NCI-H128 (cell line): ENCODE results near the gene STIMATE.

Experiments
- DNase-seq: peaks from one replicate; lab custom pipeline; 2025; ENCODE audit not compliant: unreplicated experiment; lab: John Stamatoyannopoulos, UW

The STIMATE gene

GRCh38 chr3:52824037-52824436 lies 73.3 kb downstream of the STIMATE start:
- DNase-seq = no peak

GRCh38 chr3:52822363-52822762 lies 75.0 kb downstream of the STIMATE start:
- DNase-seq = no peak

DNA sequence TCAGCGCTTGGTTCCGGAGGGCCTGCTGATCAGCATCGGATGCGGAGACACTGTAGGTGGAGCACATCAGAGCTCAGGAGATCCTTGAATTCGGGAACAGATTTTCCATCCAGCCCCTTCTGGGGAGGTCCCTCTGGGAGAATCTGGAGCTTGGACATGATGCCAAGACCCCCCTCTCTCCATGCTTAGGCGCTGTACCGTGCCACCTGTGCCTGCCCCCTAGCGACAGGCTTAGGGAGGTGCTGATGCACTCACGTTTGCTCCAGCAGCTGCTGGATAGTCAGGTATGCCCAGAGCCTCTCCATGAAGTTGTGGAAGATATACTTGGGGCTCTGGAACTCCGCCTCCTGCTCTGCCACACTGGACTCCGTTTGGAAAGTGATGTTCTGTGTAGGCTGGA lies 76.6 kb downstream of the STIMATE start:
- DNase-seq = no peak

DNA sequence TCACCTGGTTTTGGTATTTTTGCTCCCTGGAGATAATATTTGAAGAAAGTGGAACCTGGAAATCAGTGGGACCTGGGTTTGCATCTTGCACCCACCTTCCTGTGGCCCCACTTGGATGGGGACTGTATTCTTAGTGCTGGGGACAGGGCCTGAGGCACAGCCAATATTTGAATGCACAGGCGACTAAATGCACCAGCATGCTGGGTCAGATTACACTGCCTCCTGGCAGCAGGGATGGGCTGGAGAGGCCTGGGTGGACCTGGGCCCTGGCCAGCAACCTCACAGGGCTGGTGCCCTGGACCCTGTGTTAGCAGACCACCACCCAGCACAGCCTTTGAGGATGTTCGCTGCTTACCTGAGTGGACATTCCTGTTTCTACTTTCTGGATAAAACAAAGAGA lies 77.4 kb downstream of the STIMATE start:
- DNase-seq = no peak

GRCh38 chr3:52817860-52818259 lies 79.5 kb downstream of the STIMATE start:
- DNase-seq = no peak

DNA sequence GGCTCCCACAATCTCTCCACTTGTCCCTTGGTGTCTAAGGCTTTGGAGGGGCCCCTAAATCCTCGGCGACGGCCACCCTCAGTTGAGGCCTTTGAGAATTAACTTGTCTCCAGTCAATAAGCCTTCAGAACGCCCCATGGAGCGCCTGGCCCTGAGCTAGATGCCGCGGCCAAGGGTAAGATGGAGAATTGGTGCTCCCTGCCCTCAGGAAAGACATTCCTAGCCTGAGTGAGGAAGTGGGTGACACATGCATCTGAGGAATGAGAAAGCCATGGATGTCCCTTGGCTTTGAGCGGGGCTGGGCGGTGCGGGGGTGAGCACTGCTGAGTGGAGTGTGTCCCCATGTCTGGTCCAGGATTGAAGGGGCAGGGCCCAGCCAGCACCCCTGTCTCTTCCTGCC lies 80.1 kb downstream of the STIMATE start:
- DNase-seq = no peak

DNA sequence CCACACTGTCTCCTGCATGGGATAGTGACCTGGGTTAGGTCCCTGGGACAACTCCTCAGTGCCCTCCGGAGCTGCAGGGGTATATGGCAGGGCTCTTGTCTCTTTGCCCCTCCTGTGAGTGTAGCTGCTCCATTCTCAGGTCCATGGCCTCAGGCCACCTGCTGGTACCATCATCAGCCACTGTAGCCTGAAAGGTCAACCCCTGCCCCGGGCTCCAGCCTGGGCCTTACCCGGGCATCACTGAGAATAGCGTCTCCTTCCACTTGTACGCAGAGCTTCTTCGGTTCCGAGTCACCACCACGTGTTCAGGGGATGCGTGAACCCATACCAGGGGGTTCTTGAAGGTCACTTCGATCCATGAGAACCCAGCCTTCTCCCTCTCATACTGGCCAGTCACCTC lies 80.7 kb downstream of the STIMATE start:
- no peak for DNase-seq

- DNase-seq = no peak
Observed at GRCh38 chr3:52816199-52816598, 81.1 kb downstream of the STIMATE start.

- no peak for DNase-seq
Observed at GRCh38 chr3:52813810-52814209, 83.5 kb downstream of the STIMATE start.

DNA sequence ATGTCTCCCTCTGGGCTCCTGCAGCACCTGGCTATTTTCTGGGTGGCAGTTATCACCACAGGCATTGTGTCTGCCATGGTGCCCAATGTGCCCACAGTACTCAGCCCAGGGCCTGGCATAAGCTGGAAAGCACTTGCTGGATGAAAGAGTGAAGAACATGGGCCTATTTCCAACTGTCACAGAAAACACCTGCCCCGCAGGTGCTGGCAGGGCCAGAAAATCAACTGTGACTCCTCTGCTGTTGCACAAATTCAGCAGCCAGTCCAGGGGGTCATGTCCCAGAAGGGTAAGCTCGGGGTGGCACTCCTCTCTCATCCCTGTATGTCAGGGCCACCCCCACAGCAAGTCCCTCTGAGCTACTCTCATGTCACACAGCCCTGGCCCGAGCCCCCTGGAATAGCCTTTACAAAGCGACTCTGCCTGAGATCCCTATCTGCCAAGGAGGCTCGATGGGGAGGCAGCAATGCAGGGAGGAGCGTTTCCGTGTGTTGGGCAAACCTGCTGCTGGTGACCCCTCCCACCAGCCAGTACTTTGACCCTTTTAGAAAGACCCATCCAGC lies 85.8 kb downstream of the STIMATE start:
- DNase-seq = no peak

DNA sequence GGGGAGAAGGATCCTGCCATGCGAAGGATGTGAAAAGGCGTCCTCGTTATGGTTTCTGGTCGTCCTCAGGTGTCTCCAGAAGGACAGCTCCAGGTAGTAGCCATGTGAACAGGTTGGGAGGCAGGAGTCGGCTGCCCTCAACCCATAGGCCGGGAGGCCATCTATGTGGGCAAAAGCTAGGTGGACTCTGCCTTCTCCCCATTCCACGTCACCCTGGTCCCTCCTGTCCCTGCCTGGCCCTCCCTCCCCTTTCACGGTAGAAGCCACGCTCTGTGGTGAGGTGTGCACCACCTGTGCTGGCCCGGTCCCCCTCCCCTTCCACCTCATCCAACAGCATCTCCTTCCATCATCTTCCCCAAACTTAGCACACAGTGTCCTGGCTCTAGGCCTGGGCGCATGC lies 86.4 kb downstream of the STIMATE start:
- DNase-seq = no peak

- no peak for DNase-seq
Observed at GRCh38 chr3:52809662-52810377, 87.5 kb downstream of the STIMATE start.

- no peak for DNase-seq
Observed at GRCh38 chr3:52809149-52809548, 88.2 kb downstream of the STIMATE start.

- no peak for DNase-seq
Observed at GRCh38 chr3:52805270-52806039, 91.9 kb downstream of the STIMATE start.

DNA sequence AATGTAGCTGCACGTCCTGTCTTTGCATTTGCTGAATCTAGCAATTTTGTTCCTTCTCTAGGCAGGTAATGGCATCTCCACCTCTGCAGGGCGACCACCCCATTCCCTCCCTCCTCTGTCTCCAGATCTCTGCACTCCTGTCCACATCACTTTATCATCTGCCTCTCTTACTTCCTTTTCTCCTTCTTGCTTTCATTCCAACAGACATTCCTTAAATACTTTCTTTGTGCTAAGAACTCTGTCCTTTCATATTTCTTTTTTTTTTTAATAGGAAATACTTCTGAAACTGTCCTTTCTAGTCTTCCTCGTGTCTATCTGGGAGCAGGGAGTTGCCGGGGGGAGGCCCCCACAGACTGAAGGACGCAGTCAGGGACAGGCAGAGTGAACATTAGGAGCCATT lies 95.5 kb downstream of the STIMATE start:
- no peak for DNase-seq

GRCh38 chr3:52800079-52800478 lies 97.3 kb downstream of the STIMATE start:
- DNase-seq = no peak

- DNase-seq = no peak
Observed at GRCh38 chr3:52798978-52799476, 98.3 kb downstream of the STIMATE start.

DNA sequence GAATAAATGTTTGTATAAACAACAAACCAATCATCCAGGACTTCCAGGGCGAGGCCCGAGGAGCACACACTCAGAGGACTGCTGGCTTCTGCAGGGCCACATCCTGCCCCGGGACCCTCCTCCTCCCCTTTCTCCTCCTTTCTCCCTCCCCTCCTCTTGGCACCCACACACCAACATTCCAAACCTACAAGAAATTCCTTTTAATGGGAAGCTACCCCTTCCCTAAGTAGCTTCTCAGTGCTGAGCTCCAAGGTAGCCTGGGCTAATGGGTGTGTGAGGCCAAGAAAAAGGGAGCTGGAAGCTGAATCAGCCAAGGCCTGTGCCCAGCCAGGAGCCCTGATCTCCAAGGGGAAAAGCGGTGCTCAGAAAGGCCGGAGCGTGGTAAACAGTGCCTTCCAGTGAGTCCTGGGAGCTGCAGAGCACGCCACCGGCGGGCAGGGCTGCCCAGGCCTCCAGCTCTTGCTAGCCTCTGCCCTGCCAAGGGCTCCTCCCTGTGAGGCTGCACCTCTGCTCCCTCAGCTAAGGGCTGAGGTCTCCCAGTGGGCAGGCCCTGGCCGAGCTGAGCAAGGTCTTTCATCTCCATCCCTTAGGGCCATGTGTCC lies 98.9 kb downstream of the STIMATE start:
- DNase-seq = no peak

DNA sequence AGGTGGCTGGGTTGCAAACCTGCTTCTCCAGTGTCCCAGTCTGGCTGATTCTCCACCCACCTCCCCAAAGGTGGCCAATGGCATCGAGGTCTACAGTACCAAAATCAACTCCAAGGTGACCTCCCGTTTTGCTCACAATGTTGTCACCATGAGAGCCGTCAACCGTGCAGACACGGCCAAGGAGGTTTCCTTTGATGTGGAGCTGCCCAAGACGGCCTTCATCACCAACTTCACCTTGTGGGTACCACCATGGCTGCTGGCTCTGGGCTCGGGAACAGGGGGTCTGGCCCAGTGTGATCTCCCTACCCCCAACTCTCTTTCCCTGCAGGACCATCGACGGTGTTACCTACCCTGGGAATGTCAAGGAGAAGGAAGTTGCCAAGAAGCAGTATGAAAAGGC lies 100.9 kb downstream of the STIMATE start:
- no peak for DNase-seq

DNA sequence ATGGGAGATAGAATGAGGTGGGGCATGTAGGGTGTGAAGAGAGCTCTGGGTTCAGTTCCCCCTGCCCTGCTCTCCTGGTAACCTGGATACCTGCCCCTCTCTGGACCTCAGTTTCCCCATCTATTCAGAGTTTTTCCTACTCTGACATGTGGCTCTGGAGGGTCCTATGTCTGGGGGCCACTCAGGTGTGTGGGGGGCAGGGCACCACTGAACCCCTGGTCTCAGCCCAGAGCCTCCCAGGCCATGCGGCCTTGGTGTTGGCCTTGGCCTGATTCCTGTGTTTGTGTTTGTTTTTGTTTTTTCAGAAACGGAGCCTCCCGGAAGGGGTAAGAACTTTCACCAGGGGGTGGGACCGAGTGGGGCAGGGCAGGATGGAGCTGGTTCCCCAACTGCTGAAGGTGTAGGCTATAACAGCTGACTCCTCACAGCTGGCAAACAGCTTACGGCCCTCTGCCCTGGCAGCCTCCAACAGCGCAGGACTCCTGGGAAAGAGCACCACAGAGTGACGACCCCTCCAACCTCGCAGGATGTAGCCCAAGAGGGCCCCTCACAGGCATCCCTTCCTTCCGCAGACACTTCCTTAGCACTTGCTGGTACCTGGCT lies 101.9 kb downstream of the STIMATE start:
- no peak for DNase-seq

DNA sequence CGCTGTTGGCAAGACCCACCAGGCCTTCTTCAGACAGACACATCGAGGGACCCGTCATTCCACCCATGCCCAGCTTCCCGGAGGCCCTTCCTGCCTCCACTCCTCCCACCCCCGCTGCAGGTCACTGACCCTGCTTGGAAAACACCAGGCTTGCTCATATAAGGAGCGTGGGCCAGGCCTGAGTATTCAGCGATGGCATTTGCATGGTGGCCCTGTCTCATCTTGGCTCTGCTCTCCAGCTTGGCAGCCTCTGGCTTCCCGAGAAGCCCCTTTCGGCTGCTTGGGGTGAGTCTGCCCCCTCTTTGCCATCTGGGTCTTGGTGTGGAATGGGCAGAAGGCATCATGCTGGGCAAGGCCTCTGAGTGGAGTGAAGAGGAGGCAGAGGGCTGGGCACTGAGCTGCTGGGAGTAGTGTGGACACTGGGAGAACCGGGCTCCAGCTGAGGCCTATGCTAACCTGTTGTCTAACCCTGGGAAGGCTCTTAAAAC lies 102.7 kb downstream of the STIMATE start, which contains the start of gene ITIH3:
ITIH3 (plus strand) TSS at position 185 of the 488 bp plus-strand sequence; CDS start at position 193, 8 bp downstream.
- no peak for DNase-seq
